HFFc6 (cell line): ENCODE data around the gene HBQ1. TPM values are rescaled to one million over a fixed set of nuclear protein-coding genes. Genes with fewer than 3 reads are reported as not detected.

Experiments
- DNase-seq: peaks from one replicate; pipeline ENCODE4 v3.0.0-alpha.2; 2018
- H3K27ac Mint-ChIP-seq: 2 replicates; pipeline ENCODE4 v1.8.0; 2020; ENCODE audit warnings: mild to moderate bottlenecking, mixed read lengths
- H3K27me3 Mint-ChIP-seq: 2 replicates; pipeline ENCODE4 v1.8.0; 2021; ENCODE audit warnings: mild to moderate bottlenecking, moderate library complexity, mixed read lengths; ENCODE audit not compliant: insufficient read depth
- H3K36me3 Mint-ChIP-seq: 2 replicates; pipeline ENCODE4 v1.8.0; 2021; ENCODE audit warnings: low read depth, mixed read lengths
- H3K4me1 Mint-ChIP-seq: 2 replicates; pipeline ENCODE4 v1.8.0; 2020; ENCODE audit warnings: low read depth, mixed read lengths
- H3K4me3 Mint-ChIP-seq: 2 replicates; pipeline ENCODE4 v1.8.0; 2020; ENCODE audit warnings: mild to moderate bottlenecking, moderate library complexity, mixed read lengths
- H3K9me3 Mint-ChIP-seq: 2 replicates; pipeline ENCODE4 v1.8.0; 2020; ENCODE audit warnings: mild to moderate bottlenecking, mixed read lengths
- total RNA-seq, 6 experiments: library from RNA; stranded (reverse); fragmentation: NEBNext Ultra II Directional; extraction: Animal tissue kit (Norgen Biotek cat#: 25700); gene quantifications; 2 replicates in 1 of 6; 3 replicates in 5 of 6; pipeline ENCODE4 v1.2.3, GENCODE V29; 2021
- TF ChIP-seq, protein P1 (sequence below): fragments of 200-600 bp; sonication (generic); IDR thresholded peaks from 2 replicates; pipeline ENCODE4 v1.5.0; 2021; ENCODE audit warnings: antibody characterized with exemption, mild to moderate bottlenecking

The HBQ1 gene
- total RNA-seq, 6 experiments from 2014 or later = 0.47 TPM; not detected in 5

DNA sequence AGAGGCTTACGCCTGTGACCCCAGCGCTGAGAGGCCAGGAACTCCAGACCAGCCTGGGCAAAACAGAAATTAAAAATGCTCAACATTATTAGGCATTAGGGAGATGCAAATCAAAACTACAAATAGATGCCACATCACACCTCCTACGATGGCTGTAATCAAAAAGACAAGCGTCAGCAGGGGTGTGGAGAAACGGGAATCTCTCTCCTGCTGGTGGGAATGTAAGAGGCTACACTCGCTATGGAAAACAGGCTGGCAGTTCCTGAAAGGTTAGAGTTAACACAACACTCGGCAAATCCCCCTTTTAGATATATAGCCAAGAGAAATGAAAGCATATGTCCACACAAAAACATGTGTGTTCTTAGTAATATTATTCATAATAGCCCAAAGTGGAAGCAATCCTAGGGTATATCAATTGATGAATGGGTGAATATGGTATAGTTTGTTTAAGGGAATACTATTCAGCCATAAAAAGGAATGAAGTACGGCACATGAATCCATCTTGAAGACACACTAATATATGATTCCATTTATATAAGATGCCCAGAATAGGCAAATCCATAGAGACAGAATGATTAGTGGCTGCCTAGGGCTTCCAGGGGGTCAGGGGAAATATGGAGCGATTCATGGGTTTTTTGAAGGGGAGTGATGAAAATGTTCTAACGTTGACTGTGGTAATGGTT lies 39.9 kb upstream of the HBQ1 start:
- TF ChIP-seq, protein P1, sequence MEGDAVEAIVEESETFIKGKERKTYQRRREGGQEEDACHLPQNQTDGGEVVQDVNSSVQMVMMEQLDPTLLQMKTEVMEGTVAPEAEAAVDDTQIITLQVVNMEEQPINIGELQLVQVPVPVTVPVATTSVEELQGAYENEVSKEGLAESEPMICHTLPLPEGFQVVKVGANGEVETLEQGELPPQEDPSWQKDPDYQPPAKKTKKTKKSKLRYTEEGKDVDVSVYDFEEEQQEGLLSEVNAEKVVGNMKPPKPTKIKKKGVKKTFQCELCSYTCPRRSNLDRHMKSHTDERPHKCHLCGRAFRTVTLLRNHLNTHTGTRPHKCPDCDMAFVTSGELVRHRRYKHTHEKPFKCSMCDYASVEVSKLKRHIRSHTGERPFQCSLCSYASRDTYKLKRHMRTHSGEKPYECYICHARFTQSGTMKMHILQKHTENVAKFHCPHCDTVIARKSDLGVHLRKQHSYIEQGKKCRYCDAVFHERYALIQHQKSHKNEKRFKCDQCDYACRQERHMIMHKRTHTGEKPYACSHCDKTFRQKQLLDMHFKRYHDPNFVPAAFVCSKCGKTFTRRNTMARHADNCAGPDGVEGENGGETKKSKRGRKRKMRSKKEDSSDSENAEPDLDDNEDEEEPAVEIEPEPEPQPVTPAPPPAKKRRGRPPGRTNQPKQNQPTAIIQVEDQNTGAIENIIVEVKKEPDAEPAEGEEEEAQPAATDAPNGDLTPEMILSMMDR = no peak
- Mint-ChIP-seq H3K4me1 (peaks cover 15% of the 10 kb centered on the region; the same call in 1 of the 2 replicates), H3K27ac (no peak overlapping the region), H3K27me3 (peaks cover 8% of the 10 kb centered on the region), H3K36me3 (peaks cover 10% of the 10 kb centered on the region), H3K9me3 (no peaks in the 10 kb centered on the region), H3K4me3 (no peak overlapping the region; the same call in 1 of the 2 replicates)
- DNase-seq = no peak

DNA sequence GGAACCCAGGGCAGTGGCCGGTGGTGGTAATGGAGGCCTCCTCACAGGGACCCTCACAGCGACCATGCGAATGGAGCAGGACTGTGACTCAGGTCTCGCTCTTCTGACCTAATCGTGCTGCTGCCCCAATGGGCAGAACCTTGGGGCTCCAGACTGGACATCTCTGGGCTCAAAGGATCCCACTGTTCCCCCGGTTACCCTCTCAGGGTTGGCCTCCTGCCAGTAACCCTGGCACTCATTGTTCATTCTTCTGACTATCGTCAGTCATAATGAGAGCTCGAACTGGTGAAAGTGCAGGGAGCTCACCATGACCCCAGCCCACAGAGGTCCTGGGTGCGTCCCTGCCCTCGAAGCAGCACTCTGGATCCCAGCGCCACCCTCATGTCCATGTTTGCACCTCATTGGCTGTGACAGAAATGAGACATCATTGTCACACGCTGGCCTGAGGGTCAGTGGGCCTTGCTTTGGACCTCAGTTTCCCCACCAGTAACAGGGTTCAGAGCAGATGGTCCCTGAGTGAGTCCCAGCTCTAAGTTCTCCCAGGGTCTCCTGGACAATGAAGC lies 37.8 kb upstream of the HBQ1 start:
- Mint-ChIP-seq H3K27me3 (peaks cover 13% of the 10 kb centered on the region), H3K36me3 (0 out of 2 replicates have a peak, but pooled peaks cover 4% of the 10 kb centered on the region), H3K4me1 (peaks cover 9% of the 10 kb centered on the region; the same call in 1 of the 2 replicates), H3K27ac (no peak overlapping the region), H3K4me3 (no peak overlapping the region), H3K9me3 (no peaks in the 10 kb centered on the region)
- TF ChIP-seq, protein P1 = no peak; the same call in 1 of the 2 replicates
- DNase-seq = no peak

DNA sequence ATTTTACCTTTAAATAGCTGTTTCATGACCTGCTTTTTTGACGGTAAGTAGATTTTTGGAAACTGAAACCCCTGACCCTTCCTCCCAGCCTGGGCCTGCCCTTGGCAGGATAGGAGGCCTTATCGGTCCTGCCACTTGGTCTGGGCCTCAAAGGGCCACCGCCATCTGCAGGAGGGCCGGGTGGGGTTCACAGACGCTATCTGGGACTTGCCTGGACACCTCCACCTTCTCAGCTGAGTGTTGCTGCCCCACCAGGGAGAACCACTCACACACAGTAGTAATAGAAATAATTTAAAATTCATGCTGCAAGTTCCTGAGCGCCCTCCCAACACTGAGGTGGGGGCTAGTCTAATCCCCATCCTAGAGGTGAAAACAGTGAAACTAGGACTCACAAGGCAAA lies 37.2 kb upstream of the HBQ1 start:
- TF ChIP-seq, protein P1 = no peak
- Mint-ChIP-seq H3K27me3 (peaks cover 13% of the 10 kb centered on the region), H3K36me3 (0 out of 2 replicates have a peak, but pooled peaks cover 4% of the 10 kb centered on the region), H3K9me3 (no peaks in the 10 kb centered on the region), H3K27ac (peak overlapping the region; percentile 40; the same call in 1 of the 2 replicates), H3K4me1 (peaks cover 9% of the 10 kb centered on the region; the same call in 1 of the 2 replicates), H3K4me3 (no peak overlapping the region)
- DNase-seq = no peak

DNA sequence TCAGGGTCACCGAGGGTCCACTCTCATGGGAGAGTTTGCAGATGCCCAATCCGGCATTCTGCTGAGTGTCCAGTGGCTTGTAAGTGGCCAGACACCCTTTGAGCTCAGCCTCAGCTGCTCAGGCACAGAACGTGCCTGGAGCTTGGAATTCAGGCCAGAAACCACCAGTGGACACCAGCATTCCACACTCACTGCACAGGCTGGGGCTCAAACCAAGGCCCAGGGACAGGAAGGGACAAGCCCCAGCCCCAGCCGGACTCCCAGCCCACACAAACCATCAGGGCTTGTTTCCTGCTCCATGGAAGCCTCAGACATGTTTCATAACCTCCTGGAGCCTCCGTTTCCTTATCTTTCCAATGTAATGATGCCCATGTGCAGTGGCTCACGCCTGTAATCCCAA lies 36.8 kb upstream of the HBQ1 start:
- H3K27me3 Mint-ChIP-seq = peaks cover 13% of the 10 kb centered on the region
- peaks cover 12% of the 10 kb centered on the region for H3K4me1 Mint-ChIP-seq
- H3K9me3 Mint-ChIP-seq = no peaks in the 10 kb centered on the region
- TF ChIP-seq, protein P1 = no peak
- 0 out of 2 replicates have a peak, but pooled peaks cover 4% of the 10 kb centered on the region for H3K36me3 Mint-ChIP-seq
- no peak overlapping the region for H3K4me3 Mint-ChIP-seq
- peak overlapping the region; percentile 40; the same call in 1 of the 2 replicates for H3K27ac Mint-ChIP-seq
- DNase-seq = peak; percentile 7

DNA sequence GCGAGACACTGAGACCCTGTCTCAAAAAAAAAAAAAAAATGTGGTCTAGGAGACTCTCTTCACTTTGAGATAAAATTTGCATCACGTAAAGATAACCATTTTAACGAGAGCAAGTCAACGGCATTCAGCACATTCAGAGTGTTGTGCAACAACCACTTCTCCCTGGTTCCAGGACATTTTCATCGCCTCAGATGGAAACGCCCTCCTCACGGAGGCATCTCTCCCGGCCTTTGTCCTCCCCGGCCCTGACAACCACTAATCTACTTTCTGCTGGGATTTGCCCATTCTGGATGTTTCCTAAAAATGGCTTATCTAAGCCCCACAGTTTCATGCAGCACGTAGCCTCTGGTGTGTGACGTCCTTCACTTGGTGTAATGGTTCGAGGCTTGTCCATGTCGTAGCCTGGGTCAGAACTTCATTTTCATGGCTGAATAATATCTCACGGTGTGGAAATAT lies 35.4 kb upstream of the HBQ1 start:
- no peak overlapping the region for H3K4me3 Mint-ChIP-seq
- TF ChIP-seq, protein P1 = no peak
- peaks cover 25% of the 10 kb centered on the region for H3K4me1 Mint-ChIP-seq
- H3K27ac Mint-ChIP-seq = no peak overlapping the region
- peaks cover 15% of the 10 kb centered on the region for H3K27me3 Mint-ChIP-seq
- no peaks in the 10 kb centered on the region for H3K9me3 Mint-ChIP-seq
- no peaks in the 10 kb centered on the region for H3K36me3 Mint-ChIP-seq
- no peak for DNase-seq
